ENCODE results near the gene CDK17.

The CDK17 gene

DNA sequence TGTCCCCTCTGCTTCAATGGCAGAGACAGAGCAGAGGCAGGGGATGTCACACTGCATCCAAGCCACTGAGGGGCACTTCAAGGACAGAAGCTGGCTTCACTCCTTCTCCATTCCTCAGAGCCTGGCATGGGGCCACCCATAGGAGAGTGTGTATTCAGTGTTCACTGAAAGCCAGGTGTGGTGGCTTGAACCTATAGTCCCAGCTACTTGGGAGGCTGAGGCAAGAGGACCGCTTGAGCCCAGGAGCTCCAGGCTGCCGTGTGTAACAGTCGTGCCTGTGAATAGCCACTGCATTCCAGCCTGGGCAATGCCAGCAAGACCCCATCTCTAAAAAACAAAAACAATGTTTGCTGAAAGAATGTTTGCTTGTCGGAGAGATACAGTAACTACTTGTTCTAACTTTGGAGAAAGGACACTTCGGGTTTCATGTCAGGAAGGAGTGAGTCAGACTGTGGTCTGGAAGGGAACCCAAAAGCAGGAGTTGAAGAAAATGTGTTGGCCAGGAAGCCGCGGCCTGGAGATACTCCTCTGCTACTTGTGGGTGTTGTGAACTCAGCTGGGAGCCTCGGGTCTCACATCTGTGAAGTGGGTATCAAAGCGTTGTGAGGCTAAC, 162.7 kb downstream of the CDK17 start:
- H3K27ac ChIP-seq, result no peak overlapping the region
- TF ChIP-seq ZFX (IDR thresholded peaks at IDR 0.05; ENCODE audit: borderline replicate concordance), result no peak
- TF ChIP-seq, protein P1, sequence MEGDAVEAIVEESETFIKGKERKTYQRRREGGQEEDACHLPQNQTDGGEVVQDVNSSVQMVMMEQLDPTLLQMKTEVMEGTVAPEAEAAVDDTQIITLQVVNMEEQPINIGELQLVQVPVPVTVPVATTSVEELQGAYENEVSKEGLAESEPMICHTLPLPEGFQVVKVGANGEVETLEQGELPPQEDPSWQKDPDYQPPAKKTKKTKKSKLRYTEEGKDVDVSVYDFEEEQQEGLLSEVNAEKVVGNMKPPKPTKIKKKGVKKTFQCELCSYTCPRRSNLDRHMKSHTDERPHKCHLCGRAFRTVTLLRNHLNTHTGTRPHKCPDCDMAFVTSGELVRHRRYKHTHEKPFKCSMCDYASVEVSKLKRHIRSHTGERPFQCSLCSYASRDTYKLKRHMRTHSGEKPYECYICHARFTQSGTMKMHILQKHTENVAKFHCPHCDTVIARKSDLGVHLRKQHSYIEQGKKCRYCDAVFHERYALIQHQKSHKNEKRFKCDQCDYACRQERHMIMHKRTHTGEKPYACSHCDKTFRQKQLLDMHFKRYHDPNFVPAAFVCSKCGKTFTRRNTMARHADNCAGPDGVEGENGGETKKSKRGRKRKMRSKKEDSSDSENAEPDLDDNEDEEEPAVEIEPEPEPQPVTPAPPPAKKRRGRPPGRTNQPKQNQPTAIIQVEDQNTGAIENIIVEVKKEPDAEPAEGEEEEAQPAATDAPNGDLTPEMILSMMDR (IDR thresholded peaks at IDR 0.05), result no peak

DNA sequence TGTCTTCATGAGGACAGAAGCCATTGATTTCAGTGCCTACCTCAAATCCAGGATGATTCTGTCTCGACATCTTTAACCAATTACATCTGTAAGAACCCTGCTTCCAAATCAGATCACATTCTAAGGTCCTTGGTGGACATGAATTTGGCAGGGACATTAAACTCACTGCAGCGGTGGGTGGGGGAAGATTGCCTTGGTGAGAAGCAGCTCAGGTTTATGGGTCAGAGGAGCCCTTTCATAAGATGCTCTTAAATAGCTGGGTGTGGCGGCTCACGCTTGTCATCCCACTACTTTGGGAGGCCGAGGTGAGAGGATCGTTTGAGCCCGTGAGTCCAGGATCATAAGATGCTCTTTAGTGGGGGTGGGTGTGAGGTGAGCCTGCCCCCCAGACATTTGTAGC, 163.2 kb downstream of the CDK17 start:
- no peak overlapping the region for H3K27ac ChIP-seq
- TF ChIP-seq ZFX (IDR thresholded peaks at IDR 0.05; ENCODE audit: borderline replicate concordance), result no peak
- TF ChIP-seq, protein P1 (IDR thresholded peaks at IDR 0.05), result no peak

DNA sequence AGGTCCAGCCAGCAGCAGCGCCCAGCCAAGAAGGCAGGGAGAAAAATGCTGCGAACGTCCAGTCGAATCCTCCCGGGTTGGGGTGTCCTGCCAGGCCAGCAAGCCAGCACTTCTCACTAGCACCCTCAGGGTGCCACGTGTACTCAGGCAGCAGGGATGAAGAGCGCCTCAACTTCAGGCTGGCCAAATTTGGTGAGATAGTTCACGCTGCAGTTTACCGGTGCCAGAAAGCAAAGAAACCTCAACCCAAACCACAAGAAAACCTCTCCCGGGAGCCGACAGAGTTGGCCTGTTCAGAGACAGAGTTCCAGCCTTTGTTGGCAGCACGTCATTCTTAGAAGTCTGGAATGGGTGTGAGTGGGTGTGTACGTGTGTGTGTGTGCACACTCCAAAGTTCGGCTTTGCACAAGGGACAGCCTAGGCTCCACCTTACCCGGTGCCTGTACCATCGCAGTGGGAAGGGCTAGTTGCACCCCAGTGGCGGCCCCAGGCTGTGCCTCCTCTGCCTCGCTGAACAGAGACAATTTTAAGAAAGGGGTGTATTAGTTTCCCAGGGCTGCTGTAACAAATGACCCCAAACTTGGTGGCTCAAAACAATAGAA, 163.9 kb downstream of the CDK17 start:
- TF ChIP-seq ZFX (IDR thresholded peaks at IDR 0.05; ENCODE audit: borderline replicate concordance), result no peak
- TF ChIP-seq, protein P1 (IDR thresholded peaks at IDR 0.05), result no peak
- H3K27ac ChIP-seq, result no peak overlapping the region

DNA sequence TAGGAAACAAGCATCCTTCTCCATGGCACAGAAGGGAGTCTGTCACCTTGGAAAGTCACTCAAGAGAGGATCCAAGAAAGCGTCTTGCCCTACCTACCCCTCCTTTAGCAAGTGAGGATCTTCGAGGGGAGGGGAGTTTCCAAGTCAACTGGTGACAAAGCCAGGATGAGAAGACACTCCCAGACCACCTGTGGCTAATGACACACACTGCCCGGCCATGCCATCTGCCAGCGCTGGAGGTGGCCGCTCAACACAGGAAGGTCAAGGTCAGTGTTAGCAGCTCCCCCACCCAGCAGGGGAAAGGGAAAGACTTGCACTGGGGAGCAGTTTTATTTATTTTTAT, 164.8 kb downstream of the CDK17 start:
- TF ChIP-seq ZFX (IDR thresholded peaks at IDR 0.05; ENCODE audit: borderline replicate concordance), result no peak
- no peak overlapping the region for H3K27ac ChIP-seq

DNA sequence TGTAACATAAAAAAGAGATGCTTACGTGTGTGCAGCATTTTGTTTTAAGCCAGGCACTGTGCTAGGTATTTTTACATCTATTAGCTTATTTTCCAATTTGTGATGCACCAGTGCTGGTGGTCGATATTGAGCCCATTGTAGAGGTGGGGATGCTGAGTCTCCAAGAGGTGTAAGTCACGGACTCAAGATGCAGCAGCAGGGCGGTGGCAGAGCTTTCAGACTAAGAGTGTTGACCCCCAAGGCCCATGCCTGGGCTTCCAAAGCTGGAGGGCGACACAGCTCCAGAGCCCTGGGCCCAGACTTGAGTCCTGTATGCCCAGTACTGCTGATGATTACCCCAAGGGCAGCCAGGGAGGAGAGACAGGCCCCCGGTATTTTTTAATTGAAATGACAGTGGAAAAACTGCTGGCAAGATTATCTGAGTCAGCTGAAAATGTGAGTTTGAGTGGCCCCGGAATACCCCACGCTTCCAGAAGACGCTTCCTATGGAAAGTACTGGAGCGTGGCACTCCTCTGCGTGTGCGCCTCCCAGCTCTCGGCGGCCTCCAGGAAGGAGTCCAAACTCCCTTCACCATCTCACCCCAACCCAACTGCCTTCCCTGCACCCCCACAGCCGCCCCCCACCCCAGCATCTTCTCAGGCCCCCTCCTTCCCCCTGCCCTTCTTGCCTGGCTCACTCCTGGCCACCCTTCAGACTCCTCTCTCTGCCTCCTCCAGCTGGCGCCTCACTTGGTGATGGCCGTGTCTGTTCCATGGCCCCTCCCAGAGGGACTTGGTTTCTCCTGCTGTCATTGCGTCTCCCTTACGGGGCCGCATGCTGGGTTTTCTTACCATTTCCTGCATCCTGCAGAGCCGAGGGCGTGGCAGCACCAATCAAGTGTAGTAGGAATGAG, 165.4 kb downstream of the CDK17 start:
- TF ChIP-seq ZFX (IDR thresholded peaks at IDR 0.05; ENCODE audit: borderline replicate concordance), result no peak
- TF ChIP-seq, protein P1 (IDR thresholded peaks at IDR 0.05), result no peak
- H3K27ac ChIP-seq, result no peak overlapping the region

DNA sequence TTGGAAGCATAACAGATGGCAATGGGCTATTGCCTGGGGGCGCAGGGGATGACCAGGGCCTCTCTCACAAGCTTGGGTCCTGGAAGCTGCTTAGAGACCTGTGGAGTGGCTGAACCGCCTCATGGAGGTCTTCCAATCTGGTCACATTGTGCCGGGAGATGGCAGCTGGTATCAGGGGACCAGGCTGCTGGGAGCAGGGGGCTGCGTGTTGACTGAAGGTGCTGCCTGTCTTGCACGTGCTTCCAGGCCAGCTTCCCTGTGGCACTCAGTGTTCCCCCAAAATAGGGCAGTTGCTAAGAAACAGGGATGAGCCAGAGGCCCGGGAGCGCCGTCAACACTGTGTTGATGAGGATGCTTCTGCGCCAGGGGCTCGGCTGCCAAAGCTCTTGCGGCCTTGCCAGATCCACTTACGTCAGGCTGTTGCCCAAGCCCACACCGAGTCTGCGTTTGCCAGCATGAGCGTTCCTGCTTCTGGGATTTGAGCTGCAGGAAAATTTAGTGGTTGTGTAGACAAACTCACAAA, 166.2 kb downstream of the CDK17 start:
- TF ChIP-seq ZFX (IDR thresholded peaks at IDR 0.05; ENCODE audit: borderline replicate concordance), result no peak
- TF ChIP-seq, protein P1 (IDR thresholded peaks at IDR 0.05), result no peak
- H3K27ac ChIP-seq, result no peak overlapping the region

- TF ChIP-seq ZFX (IDR thresholded peaks at IDR 0.05; ENCODE audit: borderline replicate concordance), result no peak
- TF ChIP-seq, protein P1 (IDR thresholded peaks at IDR 0.05), result no peak
- H3K27ac ChIP-seq, result no peak overlapping the region
Measured at GRCh38 chr12:96233168-96233567, 167.1 kb downstream of the CDK17 start.
